ENCODE measurements around the gene ZBTB45. TPM values are rescaled to one million over a fixed set of nuclear protein-coding genes. Genes with fewer than 3 reads are reported as not detected.

The ZBTB45 gene
- total and polyA plus RNA-seq, 9 of the 15 experiments (the other 6 are each of a cell fraction or from before 2014, with no cell fraction given): 0.08 to 16.1 (median 1.8) TPM

GRCh38 chr19:58499021-58499927 is 20.3 kb downstream of the ZBTB45 start (continued):
- TF ChIP-seq TSHZ1 (CRISPR knock-in tag; IDR thresholded peaks at IDR 0.05): no peak
- peak; percentile 47 to 60; a peak in 3 of 4 replicates for TF ChIP-seq SIX5 (IDR thresholded peaks at IDR 0.05; ENCODE audit: borderline replicate concordance in 1 of 2, insufficient read depth in 1 of 2, low read depth in 1 of 2, low read length in 2 of 2)
- TF ChIP-seq ZEB2 (IDR thresholded peaks at IDR 0.05): peak; percentile 99
- TF ChIP-seq RBM14 (IDR thresholded peaks at IDR 0.05; ENCODE audit: borderline replicate concordance, insufficient read depth, low read depth, low read length): no peak
- TF ChIP-seq ZBED1 (IDR thresholded peaks at IDR 0.05): peak; percentile 67; the same call in 1 of the 2 replicates
- peak; percentile 49; the same call in 1 of the 2 replicates for TF ChIP-seq SOX6 (IDR thresholded peaks at IDR 0.05)
- TF ChIP-seq ZNF699 (CRISPR knock-in tag; IDR thresholded peaks at IDR 0.05; ENCODE audit: insufficient replicate concordance): no peak
- no peak for TF ChIP-seq ZNF436 (CRISPR knock-in tag; IDR thresholded peaks at IDR 0.05)
- TF ChIP-seq RHOXF2B (CRISPR knock-in tag; conservative IDR thresholded peaks at IDR 0.05): no peak
- TF ChIP-seq NR2C1 (IDR thresholded peaks at IDR 0.05): peak; percentile 95
- peak; percentile 97 for TF ChIP-seq NR2C1 (tag; IDR thresholded peaks at IDR 0.05)
- TF ChIP-seq TFAP4 (CRISPR knock-in tag; IDR thresholded peaks at IDR 0.05; ENCODE audit: borderline replicate concordance): peak; percentile 85
- no peak for TF ChIP-seq ZC3H4 (CRISPR knock-in tag; IDR thresholded peaks at IDR 0.05; ENCODE audit: borderline replicate concordance)
- no peak for TF ChIP-seq ZNF311 (CRISPR knock-in tag; IDR thresholded peaks at IDR 0.05)
- no peak for TF ChIP-seq MLLT1 (IDR thresholded peaks at IDR 0.05)
- TF ChIP-seq NEUROD1 (IDR thresholded peaks at IDR 0.05; ENCODE audit: borderline replicate concordance, low read depth, low read length, partially characterized antibody): peak; percentile 79
- peak; percentile 76 for TF ChIP-seq JUND (IDR thresholded peaks at IDR 0.05; ENCODE audit: borderline replicate concordance, low read depth, low read length)
- TF ChIP-seq JUND (tag; IDR thresholded peaks at IDR 0.05; ENCODE audit: borderline replicate concordance, low read depth, low read length): peak; percentile 25; the same call in 1 of the 3 replicates
- no peak for TF ChIP-seq STAG1 (CRISPR knock-in tag; IDR thresholded peaks at IDR 0.05; ENCODE audit: borderline replicate concordance)
- TF ChIP-seq IFI16 (CRISPR knock-in tag; IDR thresholded peaks at IDR 0.05): no peak
- peak; percentile 67; the same call in 1 of the 2 replicates for TF ChIP-seq E2F3 (CRISPR knock-in tag; IDR thresholded peaks at IDR 0.05)
- TF ChIP-seq RFX5 (IDR thresholded peaks at IDR 0.05; ENCODE audit: low read depth, low read length): no peak

Measured in K562 (cell line).